ENCODE measurements around the gene MAP1S.
"Not testable (repeated sequence)": the region's sequence is repeated elsewhere in the genome, so short reads cannot be mapped to it uniquely, and the experiment has no call there.

Gene MAP1S

GRCh38 chr19:17767559-17767958 lies 48.3 kb downstream of the MAP1S start:
- no peak for DNase-seq

- DNase-seq = no peak
Measured at GRCh38 chr19:17770613-17771012, 51.3 kb downstream of the MAP1S start.

DNA sequence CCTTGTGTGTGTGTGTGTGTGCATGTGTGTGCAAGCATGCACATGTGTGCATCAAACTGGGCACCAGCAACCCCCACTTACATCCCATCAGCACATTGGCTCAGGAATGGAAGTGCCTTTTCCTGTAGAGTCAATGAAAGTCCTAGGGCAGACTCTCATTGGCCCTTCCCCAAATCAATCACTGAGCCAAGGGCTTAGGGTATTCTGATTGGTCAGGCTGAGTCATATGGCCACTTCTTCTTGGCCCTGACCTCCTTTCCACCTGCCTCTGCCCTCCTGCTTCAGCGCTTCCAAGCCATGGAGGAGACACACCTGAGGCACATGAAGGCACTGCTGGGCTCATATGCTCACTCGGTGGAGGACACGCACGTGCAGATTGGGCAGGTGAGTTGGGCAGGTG lies 52.9 kb downstream of the MAP1S start:
- no peak for DNase-seq

- DNase-seq = no peak
Measured at GRCh38 chr19:17775245-17775927, 56.1 kb downstream of the MAP1S start.

GRCh38 chr19:17775991-17776803 lies 56.9 kb downstream of the MAP1S start:
- DNase-seq = no peak

DNA sequence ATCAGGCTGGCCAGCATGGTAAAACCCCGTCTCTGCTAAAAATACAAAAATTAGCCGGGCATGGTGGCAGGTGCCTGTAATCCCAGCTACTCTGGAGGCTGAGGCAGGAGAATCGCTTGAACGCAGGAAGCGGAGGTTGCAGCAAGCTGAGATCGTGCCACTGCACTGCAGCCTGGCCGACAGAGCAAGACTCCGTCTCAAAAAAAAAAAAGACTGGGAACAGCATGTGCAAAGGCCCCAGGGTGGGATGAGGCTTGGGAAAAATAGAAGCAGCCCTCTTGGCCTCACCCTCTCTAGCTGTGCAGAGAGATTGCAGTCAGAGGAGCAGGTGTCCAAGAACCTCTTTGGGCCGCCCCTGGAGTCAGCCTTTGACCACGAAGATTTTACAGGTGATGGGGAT lies 58.6 kb downstream of the MAP1S start:
- not testable (repeated sequence) for DNase-seq

GRCh38 chr19:17778251-17778967 lies 59.1 kb downstream of the MAP1S start:
- no peak for DNase-seq

- DNase-seq = no peak
Measured at GRCh38 chr19:17778968-17779929, 60.0 kb downstream of the MAP1S start.

- no peak for DNase-seq
Measured at GRCh38 chr19:17780781-17781180, 61.5 kb downstream of the MAP1S start.

DNA sequence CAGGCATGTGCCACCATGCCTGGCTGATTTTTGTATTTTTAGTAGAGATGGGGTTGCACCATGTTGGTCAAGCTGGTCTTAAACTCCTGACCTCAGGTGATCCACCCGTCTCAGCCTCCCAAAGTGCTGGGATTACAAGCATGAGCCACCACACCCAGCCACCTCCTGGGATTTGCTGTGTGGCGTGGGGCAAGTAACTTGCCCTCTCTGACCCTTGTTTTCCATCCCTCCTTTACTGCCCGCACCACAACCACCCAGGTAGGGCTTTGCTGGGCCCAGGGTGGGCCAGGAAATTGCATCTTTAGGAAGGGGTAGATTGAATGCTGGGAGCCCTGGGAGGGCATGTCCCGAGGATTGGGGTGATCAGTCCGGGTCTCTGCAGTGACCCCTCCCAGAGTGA lies 64.4 kb downstream of the MAP1S start:
- DNase-seq = not testable (repeated sequence)
